Sigmoid colon (tissue), 4 donors: ENCODE results near the gene SCMH1.

ENCODE experiments used
- POLR2A ChIP-seq, 2 donors: fragments of 450-650 bp; IDR thresholded peaks; one replicate each; pipeline ENCODE4 v1.6.1; 2016; ENCODE audit warnings: antibody characterized with exemption in 2 of 2, mild to moderate bottlenecking in 2 of 2, moderate library complexity in 2 of 2
- POLR2AphosphoS5 ChIP-seq, 4 donors: sonication (generic); formaldehyde crosslinking; IDR thresholded peaks; one replicate each; pipeline ENCODE4 v1.6.1; 2017; ENCODE audit warnings: antibody characterized with exemption in 4 of 4

DNA sequence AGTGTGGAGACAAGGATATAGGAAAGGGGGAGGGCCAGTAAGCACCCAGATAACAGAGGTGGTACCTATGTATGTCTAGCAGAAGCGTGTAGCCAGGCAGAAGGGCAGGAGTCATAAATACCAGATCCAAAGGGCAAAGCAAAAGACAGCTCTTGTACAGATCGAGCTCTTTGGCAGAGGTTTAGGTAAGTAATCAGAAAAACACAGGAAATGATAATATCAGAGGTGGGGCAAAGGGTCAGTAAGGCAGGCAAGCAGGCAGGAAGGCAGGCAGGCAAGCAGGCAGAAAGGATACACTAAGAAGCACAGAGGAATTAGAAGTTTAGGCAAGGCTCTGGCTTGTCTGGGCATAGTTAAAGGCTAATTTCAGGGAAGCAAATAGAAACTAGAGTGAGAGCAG lies 197.9 kb downstream of the SCMH1 start:
- TF ChIP-seq POLR2A (IDR thresholded peaks at IDR 0.05), result no peak
- TF ChIP-seq POLR2AphosphoS5 (IDR thresholded peaks at IDR 0.05), result no peak
